H1 (cell line): ENCODE data around the gene HOXB6. TPM values are rescaled to one million over a fixed set of nuclear protein-coding genes. Genes with fewer than 3 reads are reported as not detected.

ENCODE experiments used
- CTCF ChIA-PET: fragments of 300-600 bp; sonication (Branson Sonifier 250); formaldehyde crosslinking; loops from one replicate; lab custom pipeline; 2021; ENCODE audit not compliant: partially characterized antibody; lab: Charles Lee
- POLR2A ChIA-PET: fragments of 300-600 bp; sonication (Branson Sonifier 250); formaldehyde crosslinking; loops from one replicate; lab custom pipeline; 2021; ENCODE audit warnings: inconsistent platforms; ENCODE audit not compliant: partially characterized antibody; lab: Charles Lee
- DNase-seq, 2 experiments: peaks; one replicate each; pipeline versions ENCODE4 v3.0.0 to v3.0.0-alpha.2; 2010 to 2022; ENCODE audit warnings: low spot score in 2 of 2, low read depth in 1 of 2, mixed read lengths in 1 of 2
- FAIRE-seq: peaks from 2 replicates; lab custom pipeline; 2011; peaks lifted over from hg19 to GRCh38; lab: Jason Lieb, UNC
- H2AFZ ChIP-seq: 2 replicates; pipeline ENCODE4 v1.8.1; 2012; ENCODE audit warnings: low read length, inconsistent platforms
- H2AK5ac ChIP-seq: 2 replicates; pipeline ENCODE4 v1.6.1; 2013; ENCODE audit warnings: low read depth, low read length
- H2BK120ac ChIP-seq: replicated peaks from 2 replicates; pipeline ENCODE3; 2013; ENCODE audit warnings: low read depth, low read length, inconsistent platforms
- H2BK12ac ChIP-seq: 2 replicates; pipeline ENCODE4 v1.6.1; 2013; ENCODE audit warnings: low read depth, low read length
- H2BK15ac ChIP-seq: 2 replicates; pipeline ENCODE4 v1.6.1; 2013; ENCODE audit warnings: low read length
- H2BK20ac ChIP-seq: 2 replicates; pipeline ENCODE4 v1.6.1; 2013; ENCODE audit warnings: low read length
- H2BK5ac ChIP-seq: 2 replicates; pipeline ENCODE4 v1.6.1; 2013; ENCODE audit warnings: low read depth, low read length
- H3K14ac ChIP-seq: 2 replicates; pipeline ENCODE4 v1.6.1; 2013; ENCODE audit warnings: inconsistent platforms; ENCODE audit not compliant: insufficient read length
- H3K18ac ChIP-seq: 2 replicates; pipeline ENCODE4 v1.6.1; 2013; ENCODE audit warnings: low read length; ENCODE audit errors: extremely low read depth
- H3K23ac ChIP-seq: 2 replicates; pipeline ENCODE4 v1.6.1; 2013; ENCODE audit warnings: inconsistent platforms; ENCODE audit not compliant: insufficient read length
- H3K23me2 ChIP-seq: 2 replicates; pipeline ENCODE4 v1.6.1; 2013; ENCODE audit warnings: low read depth, low read length
- H3K27ac ChIP-seq: 2 replicates; pipeline ENCODE4 v1.6.1; 2011; ENCODE audit warnings: low read depth, low read length, inconsistent platforms
- H3K27me3 ChIP-seq, 4 experiments: replicated peaks in 1 of 4; 1 replicate in 1 of 4; 2 replicates in 3 of 4; pipeline versions ENCODE4 v1.6.1 to v1.8.1; 2011 to 2013; ENCODE audit warnings: low read length in 3 of 4, mild to moderate bottlenecking in 3 of 4, inconsistent platforms in 2 of 4, mixed read lengths in 2 of 4, moderate library complexity in 1 of 4; ENCODE audit not compliant: control insufficient read depth in 3 of 4, insufficient read depth in 3 of 4; ENCODE audit errors: extremely low read depth in 1 of 4
- H3K36me3 ChIP-seq, 4 experiments: 2 replicates each; pipeline versions ENCODE4 v1.6.1 to v1.8.1; 2011 to 2013; ENCODE audit warnings: mild to moderate bottlenecking in 4 of 4, low read length in 3 of 4, moderate library complexity in 2 of 4, control low read depth in 1 of 4, inconsistent platforms in 1 of 4; ENCODE audit not compliant: insufficient read depth in 4 of 4, control insufficient read depth in 2 of 4
- H3K4ac ChIP-seq: replicated peaks from 2 replicates; pipeline ENCODE3; 2013; ENCODE audit warnings: low read length, low read depth, mixed read lengths, inconsistent platforms; ENCODE audit not compliant: insufficient read length
- H3K4me1 ChIP-seq, 4 experiments: replicated peaks in 1 of 4; 1 replicate in 1 of 4; 2 replicates in 3 of 4; pipeline versions ENCODE4 v1.6.1 to v1.8.1; 2011 to 2013; ENCODE audit warnings: low read length in 3 of 4, inconsistent platforms in 2 of 4, mixed read lengths in 1 of 4; ENCODE audit not compliant: insufficient read depth in 4 of 4, control insufficient read depth in 3 of 4
- H3K4me2 ChIP-seq, 2 experiments: 2 replicates each; pipeline versions ENCODE4 v1.6.1 to v1.8.1; 2011 to 2013; ENCODE audit warnings: low read depth in 2 of 2, low read length in 2 of 2, control low read depth in 1 of 2, inconsistent platforms in 1 of 2, mild to moderate bottlenecking in 1 of 2; ENCODE audit not compliant: insufficient read depth in 1 of 2
- H3K4me3 ChIP-seq, 4 experiments: fragments of 200-600, 300-600 bp in 1 of 4; sonication (generic), shearing (Covaris generic), sonication (Bioruptor Twin) in 1 of 4; 2 replicates each; pipeline versions ENCODE4 v1.5.1 to v1.8.1; 2011 to 2016; ENCODE audit warnings: low read length in 4 of 4, low read depth in 3 of 4, control low read depth in 2 of 4, inconsistent platforms in 2 of 4, mild to moderate bottlenecking in 2 of 4, mixed read lengths in 1 of 4, moderate library complexity in 1 of 4; ENCODE audit not compliant: insufficient read depth in 2 of 4; ENCODE audit errors: extremely low read depth in 1 of 4
- H3K56ac ChIP-seq: replicated peaks from 2 replicates; pipeline ENCODE3; 2013; ENCODE audit warnings: low read depth, mild to moderate bottlenecking, mixed read lengths, low read length, inconsistent platforms; ENCODE audit not compliant: insufficient read length
- H3K79me1 ChIP-seq: 2 replicates; pipeline ENCODE4 v1.6.1; 2013; ENCODE audit warnings: low read depth, low read length, control low read depth
- H3K79me2 ChIP-seq, 2 experiments: 2 replicates each; pipeline versions ENCODE4 v1.6.1 to v1.8.1; 2012 to 2013; ENCODE audit warnings: low read length in 2 of 2, mild to moderate bottlenecking in 2 of 2, inconsistent platforms in 1 of 2; ENCODE audit not compliant: insufficient read depth in 2 of 2, control insufficient read depth in 1 of 2
- H3K9ac ChIP-seq, 4 experiments: replicated peaks in 1 of 4; 1 replicate in 1 of 4; 2 replicates in 3 of 4; pipeline versions ENCODE4 v1.6.1 to v1.8.1; 2011 to 2013; ENCODE audit warnings: low read depth in 3 of 4, low read length in 3 of 4, control low read depth in 2 of 4, mild to moderate bottlenecking in 2 of 4, moderate library complexity in 2 of 4, inconsistent platforms in 1 of 4; ENCODE audit errors: extremely low read depth in 1 of 4
- H3K9me3 ChIP-seq, 2 experiments: 2 replicates each; pipeline versions ENCODE4 v1.6.1 to v1.8.1; 2012 to 2013; ENCODE audit warnings: mild to moderate bottlenecking in 2 of 2, moderate library complexity in 2 of 2, control low read depth in 1 of 2, inconsistent platforms in 1 of 2, low read depth in 1 of 2, low read length in 1 of 2, mixed read lengths in 1 of 2; ENCODE audit not compliant: insufficient read depth in 2 of 2
- H4K20me1 ChIP-seq, 2 experiments: replicated peaks in 1 of 2; 2 replicates each; pipeline versions ENCODE3 to v1.8.1; 2011 to 2013; ENCODE audit warnings: inconsistent platforms in 2 of 2, low read length in 2 of 2, mild to moderate bottlenecking in 1 of 2; ENCODE audit not compliant: insufficient read depth in 2 of 2, control insufficient read depth in 1 of 2
- H4K5ac ChIP-seq: 2 replicates; pipeline ENCODE4 v1.6.1; 2013; ENCODE audit warnings: low read length, low read depth, mixed read lengths, inconsistent platforms; ENCODE audit not compliant: insufficient read length
- H4K8ac ChIP-seq: 2 replicates; pipeline ENCODE4 v1.8.0; 2013; ENCODE audit warnings: mild to moderate bottlenecking, moderate library complexity, low read length, inconsistent platforms; ENCODE audit not compliant: insufficient read depth; ENCODE audit errors: extremely low read depth
- H4K91ac ChIP-seq: replicated peaks from 2 replicates; pipeline ENCODE3; 2013; ENCODE audit warnings: low read length, mixed read lengths, inconsistent platforms; ENCODE audit not compliant: insufficient read length
- WGBS, 2 experiments: shearing (Covaris generic) in 1 of 2; methylation state at CpG; one replicate each; pipeline versions ENCODE4 v1.1.6 to v1.1.7; 2013 to 2015; ENCODE audit warnings: low lambda C conversion rate in 2 of 2, mixed read lengths in 2 of 2, inconsistent platforms in 1 of 2, low coverage in 1 of 2, missing lambda C conversion rate in 1 of 2; ENCODE audit not compliant: insufficient replicate concordance in 2 of 2, insufficient coverage in 1 of 2, insufficient read length in 1 of 2; ENCODE audit errors: extremely low coverage in 1 of 2, missing lambda C conversion rate in 1 of 2; 5-methylcytosine and 5-hydroxymethylcytosine counted together
- polyA plus RNA-seq, 7 experiments: library from polyadenylated mRNA; depleted of rRNA in 3 of 7; stranded (reverse) in 5 of 7; unstranded in 2 of 7; fragments of >200 nt in 5 of 7; fragments of 200-250 nt in 2 of 7; gene quantifications; 1 replicate in 5 of 7; 2 replicates in 1 of 7; 4 replicates in 1 of 7; pipeline versions ENCODE4 v1.2.1 to v1.2.3, GENCODE V29; 2011 to 2013; ENCODE audit warnings: missing spikeins in 2 of 7, mixed read lengths in 2 of 7
- total RNA-seq: library from RNA; stranded (reverse); fragmentation: NEBNext Ultra II Directional; extraction: Animal tissue kit (Norgen Biotek cat#: 25700); gene quantifications from 2 replicates; pipeline ENCODE4 v1.2.1, GENCODE V29; 2021

Gene HOXB6
- total and polyA plus RNA-seq, 2 of the 8 experiments (the other 6 are each of a cell fraction or from before 2014, with no cell fraction given) = not detected

DNA sequence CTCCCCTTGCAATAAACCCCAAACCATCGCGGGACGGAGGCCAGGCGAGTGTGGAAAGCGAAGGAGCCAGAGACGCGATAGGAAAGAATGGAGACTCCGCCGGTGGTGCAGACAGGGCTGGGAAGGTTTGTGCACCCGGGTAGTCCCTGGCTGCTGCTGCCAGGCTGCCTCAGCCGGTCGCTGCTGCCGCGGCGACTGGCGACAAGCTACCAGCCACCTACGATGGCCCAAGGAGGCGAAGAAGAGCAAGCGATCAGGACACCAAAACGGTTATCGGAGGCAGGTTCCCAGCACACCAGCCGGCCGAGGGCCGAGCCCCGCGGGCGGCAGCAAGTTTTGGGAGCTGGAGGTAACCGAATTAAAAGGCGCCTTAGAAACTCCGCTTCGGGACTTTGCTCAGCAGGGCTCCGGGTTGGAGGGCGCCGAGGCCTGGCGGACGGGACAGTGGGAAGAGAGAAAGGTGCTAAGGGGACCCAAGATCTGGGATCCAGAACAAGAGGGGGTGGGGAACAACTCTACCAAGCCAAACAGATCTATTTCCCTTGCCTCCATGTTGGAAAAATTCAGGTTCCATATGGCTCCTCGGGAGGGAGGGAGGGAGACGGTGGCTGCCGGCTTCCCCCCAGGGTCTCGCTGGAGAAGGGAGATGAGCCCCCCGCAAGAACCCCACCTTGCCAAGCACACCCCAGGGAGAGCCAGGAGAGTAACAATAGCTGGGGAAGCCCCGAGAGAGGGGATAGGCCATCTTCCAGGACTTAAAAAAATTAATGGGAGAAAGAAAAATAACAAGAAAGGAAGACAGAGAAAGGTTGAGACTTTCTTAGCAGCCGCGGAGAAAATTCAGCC, 50.2 kb downstream of the HOXB6 start:
- Histone ChIP-seq H2AFZ (no peak overlapping the region), H4K91ac (no peak overlapping the region), H4K5ac (no peak overlapping the region), H2BK12ac (peak overlapping the region; percentile 87; the same call in 1 of the 2 replicates), H3K27me3 (peaks cover 98 to 100% (median 99%) of the 10 kb centered on the region in 4 experiments), H3K4me1 (peaks cover 0 to 15% (median 8%) of the 10 kb centered on the region in 4 experiments; a peak in 5 of 7 replicates), H3K4me2 (peak overlapping the region; percentile 24 to 44; a peak in 3 of 4 replicates), H3K4ac (no peak overlapping the region), H2BK120ac (no peak overlapping the region), H3K9ac (no peak overlapping the region), H3K36me3 (peaks cover 0 to 3% (median 0%) of the 10 kb centered on the region in 4 experiments; a peak in 1 of 8 replicates), H3K23ac (no peak overlapping the region), H4K8ac (no peak overlapping the region), H2AK5ac (no peak overlapping the region), H3K9me3 (no peaks in the 10 kb centered on the region), H3K18ac (no peak overlapping the region), H3K4me3 (0 out of 8 replicates have a peak overlapping the region, but pooled peaks of 1 of the 4 experiments have one; percentile 25), H3K14ac (no peak overlapping the region), H2BK20ac (no peak overlapping the region), H3K79me1 (no peaks in the 10 kb centered on the region), H3K27ac (no peak overlapping the region), H2BK5ac (no peak overlapping the region), H2BK15ac (peak overlapping the region; percentile 81; the same call in 1 of the 2 replicates), H3K56ac (no peak overlapping the region), H3K79me2 (no peaks in the 10 kb centered on the region), H3K23me2 (no peaks in the 10 kb centered on the region; the same call in 1 of the 2 replicates), H4K20me1 (peaks cover 26 to 35% of the 10 kb centered on the region in 2 experiments)
- ChIA-PET CTCF (interaction anchor here (0.7 to 4.0 kb wide), 11 partner anchors 8 to 203 kb away, joined by 3 to 18 read pairs (median 3); partner anchors contain the start of genes HOXB5 and HOXB9), POLR2A (interaction anchor here (1.1 kb wide), 1 partner anchor 13 kb away, joined by 3 read pairs; no protein-coding TSS in a partner anchor)
- DNase-seq = no peak
- whole genome bisulfite sequencing, 2 experiments = 6% methylated on average over 37 of the region's 44 CpGs; no CpG with 5 or more reads in 1 of the 2 experiments
- no peak for FAIRE-seq
